WTC11 (cell line): ENCODE data around the gene MFSD2A.

Experiments
- FOXJ3 ChIP-seq: sonication (generic); formaldehyde crosslinking; IDR thresholded peaks from 2 replicates; pipeline ENCODE4 v1.9.0; 2021; ENCODE audit warnings: missing genetic modification reagents, mild to moderate bottlenecking, borderline replicate concordance
- RORB ChIP-seq: fragments of 250-450 bp; sonication (Bioruptor Pico); IDR thresholded peaks from 2 replicates; pipeline ENCODE4 v1.9.0; 2021; ENCODE audit warnings: mild to moderate bottlenecking
- SP1 ChIP-seq: sonication (generic); formaldehyde crosslinking; conservative IDR thresholded peaks from 2 replicates; pipeline ENCODE4 v1.8.1; 2022; ENCODE audit warnings: missing genetic modification reagents
- ZNF121 ChIP-seq: sonication (generic); formaldehyde crosslinking; IDR thresholded peaks from 2 replicates; pipeline ENCODE4 v1.8.0; 2023; ENCODE audit warnings: missing genetic modification reagents
- ZNF416 ChIP-seq: fragments of 250-450 bp; sonication (Bioruptor Pico); IDR thresholded peaks from 2 replicates; pipeline ENCODE4 v1.9.0; 2021; ENCODE audit warnings: mild to moderate bottlenecking, inconsistent platforms
- TF ChIP-seq, protein P1 (sequence below): fragments of 200-600 bp; IDR thresholded peaks from 2 replicates; pipeline ENCODE4 v1.8.0; 2022; ENCODE audit warnings: antibody characterized with exemption
- TF ChIP-seq, protein P2 (sequence below): sonication (generic); formaldehyde crosslinking; IDR thresholded peaks from 2 replicates; pipeline ENCODE4 v1.8.0; 2022; ENCODE audit warnings: mild to moderate bottlenecking, missing genetic modification reagents
- TF ChIP-seq, protein P3 (sequence below): sonication (generic); formaldehyde crosslinking; IDR thresholded peaks from 2 replicates; pipeline ENCODE4 v1.8.1; 2023; ENCODE audit warnings: mild to moderate bottlenecking, missing genetic modification reagents, moderate library complexity

DNA sequence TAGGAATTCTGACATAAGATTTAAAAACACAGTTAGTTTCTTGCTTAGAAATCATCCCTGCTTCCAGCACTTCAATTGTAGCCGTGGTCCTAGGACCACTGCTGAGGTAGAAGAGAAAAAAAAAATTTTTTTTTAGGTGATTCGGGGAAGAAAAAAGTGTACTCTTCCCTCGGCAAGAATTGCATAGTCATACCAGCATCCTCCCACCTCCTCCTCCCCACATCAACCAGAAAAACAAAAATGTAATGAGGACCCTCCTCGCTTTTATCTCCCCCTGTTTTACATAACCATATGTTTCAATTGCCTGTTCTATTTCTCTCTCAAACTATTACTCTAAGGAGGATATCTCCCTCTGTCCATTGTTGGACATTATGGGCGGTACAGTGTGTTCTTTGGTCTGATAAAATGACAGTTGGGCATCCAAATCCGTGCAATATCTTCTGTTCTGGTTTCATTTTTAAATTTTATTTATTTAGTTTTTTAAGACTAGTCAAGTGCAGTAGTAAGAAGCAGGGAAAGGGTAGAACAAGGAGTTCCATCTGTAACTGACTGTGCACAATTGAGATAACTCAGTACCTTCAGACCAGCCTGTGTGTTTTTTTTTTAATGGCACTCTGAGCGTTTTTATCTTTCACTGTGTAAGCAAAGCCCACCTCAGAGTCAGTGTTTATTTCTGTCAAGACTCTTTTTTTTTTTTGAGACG is 10.4 kb upstream of the MFSD2A start:
- TF ChIP-seq, protein P1, sequence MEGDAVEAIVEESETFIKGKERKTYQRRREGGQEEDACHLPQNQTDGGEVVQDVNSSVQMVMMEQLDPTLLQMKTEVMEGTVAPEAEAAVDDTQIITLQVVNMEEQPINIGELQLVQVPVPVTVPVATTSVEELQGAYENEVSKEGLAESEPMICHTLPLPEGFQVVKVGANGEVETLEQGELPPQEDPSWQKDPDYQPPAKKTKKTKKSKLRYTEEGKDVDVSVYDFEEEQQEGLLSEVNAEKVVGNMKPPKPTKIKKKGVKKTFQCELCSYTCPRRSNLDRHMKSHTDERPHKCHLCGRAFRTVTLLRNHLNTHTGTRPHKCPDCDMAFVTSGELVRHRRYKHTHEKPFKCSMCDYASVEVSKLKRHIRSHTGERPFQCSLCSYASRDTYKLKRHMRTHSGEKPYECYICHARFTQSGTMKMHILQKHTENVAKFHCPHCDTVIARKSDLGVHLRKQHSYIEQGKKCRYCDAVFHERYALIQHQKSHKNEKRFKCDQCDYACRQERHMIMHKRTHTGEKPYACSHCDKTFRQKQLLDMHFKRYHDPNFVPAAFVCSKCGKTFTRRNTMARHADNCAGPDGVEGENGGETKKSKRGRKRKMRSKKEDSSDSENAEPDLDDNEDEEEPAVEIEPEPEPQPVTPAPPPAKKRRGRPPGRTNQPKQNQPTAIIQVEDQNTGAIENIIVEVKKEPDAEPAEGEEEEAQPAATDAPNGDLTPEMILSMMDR: no peak
- no peak for TF ChIP-seq FOXJ3 (CRISPR knock-in tag)
- TF ChIP-seq SP1 (CRISPR knock-in tag): no peak
- no peak for TF ChIP-seq RORB (CRISPR knock-in tag)
- TF ChIP-seq, protein P2, sequence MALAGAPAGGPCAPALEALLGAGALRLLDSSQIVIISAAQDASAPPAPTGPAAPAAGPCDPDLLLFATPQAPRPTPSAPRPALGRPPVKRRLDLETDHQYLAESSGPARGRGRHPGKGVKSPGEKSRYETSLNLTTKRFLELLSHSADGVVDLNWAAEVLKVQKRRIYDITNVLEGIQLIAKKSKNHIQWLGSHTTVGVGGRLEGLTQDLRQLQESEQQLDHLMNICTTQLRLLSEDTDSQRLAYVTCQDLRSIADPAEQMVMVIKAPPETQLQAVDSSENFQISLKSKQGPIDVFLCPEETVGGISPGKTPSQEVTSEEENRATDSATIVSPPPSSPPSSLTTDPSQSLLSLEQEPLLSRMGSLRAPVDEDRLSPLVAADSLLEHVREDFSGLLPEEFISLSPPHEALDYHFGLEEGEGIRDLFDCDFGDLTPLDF (CRISPR knock-in tag): no peak
- TF ChIP-seq ZNF121: no peak
- TF ChIP-seq, protein P3, sequence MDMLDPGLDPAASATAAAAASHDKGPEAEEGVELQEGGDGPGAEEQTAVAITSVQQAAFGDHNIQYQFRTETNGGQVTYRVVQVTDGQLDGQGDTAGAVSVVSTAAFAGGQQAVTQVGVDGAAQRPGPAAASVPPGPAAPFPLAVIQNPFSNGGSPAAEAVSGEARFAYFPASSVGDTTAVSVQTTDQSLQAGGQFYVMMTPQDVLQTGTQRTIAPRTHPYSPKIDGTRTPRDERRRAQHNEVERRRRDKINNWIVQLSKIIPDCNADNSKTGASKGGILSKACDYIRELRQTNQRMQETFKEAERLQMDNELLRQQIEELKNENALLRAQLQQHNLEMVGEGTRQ: no peak
- no peak for TF ChIP-seq ZNF416 (CRISPR knock-in tag)
